ENCODE measurements around the gene ANXA11. TPM values are rescaled to one million over a fixed set of nuclear protein-coding genes. Genes with fewer than 3 reads are reported as not detected.
"Not testable (repeated sequence)": the region's sequence is repeated elsewhere in the genome, so short reads cannot be mapped to it uniquely, and the experiment has no call there.

Gene ANXA11
- total and polyA plus RNA-seq, 2 of the 4 experiments (the other 2 are of a cell fraction) = 39.4 to 109 TPM

GRCh38 chr10:80236457-80236856, 31.1 kb upstream of the ANXA11 start:
- H3K18ac ChIP-seq (ENCODE audit: low read depth, low read length); H3K4ac ChIP-seq (ENCODE audit: low read depth, low read length); H3K9me3 ChIP-seq (ENCODE audit: control insufficient read depth, insufficient read depth, low read length); H2BK120ac ChIP-seq (ENCODE audit: low read depth, low read length); dilution Hi-C loops (cut with HindIII; ENCODE audit: low sequenced_read_pairs, unreplicated experiment); H3K27ac ChIP-seq (ENCODE audit: insufficient read depth, low read length); H4K5ac ChIP-seq (ENCODE audit: low read depth, low read length); H3K23ac ChIP-seq (ENCODE audit: low read depth, low read length); in situ Hi-C loops (cut with MboI; ENCODE audit: low sequenced_read_pairs); H3K4me3 ChIP-seq (ENCODE audit: insufficient read depth, low read depth, low read length); CTCF ChIA-PET; H3K36me3 ChIP-seq (ENCODE audit: control insufficient read depth, insufficient read depth, low read length); H4K20me1 ChIP-seq (ENCODE audit: insufficient read depth, low read length); BruUV-seq (replicated peaks); ATAC-seq (ENCODE audit: low read depth); POLR2A ChIA-PET (ENCODE audit: unreplicated experiment); H4K91ac ChIP-seq (ENCODE audit: insufficient read depth, low read depth, low read length); H3K4me1 ChIP-seq (ENCODE audit: control insufficient read depth, insufficient read depth, low read length); H3K56ac ChIP-seq (ENCODE audit: extremely low read depth, insufficient read depth, low read length); H3K4me2 ChIP-seq (ENCODE audit: low read depth, low read length); H2BK15ac ChIP-seq (ENCODE audit: low read depth, low read length); H2AK5ac ChIP-seq (ENCODE audit: low read depth, low read length); H2AK9ac ChIP-seq (replicated peaks; ENCODE audit: low read depth, low read length, poor library complexity); H2BK5ac ChIP-seq (ENCODE audit: low read depth, low read length, poor library complexity, severe bottlenecking); H2BK20ac ChIP-seq (ENCODE audit: low read depth, low read length); H3K14ac ChIP-seq (replicated peaks; ENCODE audit: low read depth, low read length); H3K9me1 ChIP-seq (ENCODE audit: insufficient read depth, low read length); H2AFZ ChIP-seq (replicated peaks; ENCODE audit: low read length, poor library complexity); DNase-seq; H4K8ac ChIP-seq (ENCODE audit: low read depth in 2 of 2, low read length in 2 of 2); H3K9ac ChIP-seq (ENCODE audit: low read depth, low read length); H3K27me3 ChIP-seq (ENCODE audit: control insufficient read depth, insufficient read depth, low read length); H3K79me1 ChIP-seq (ENCODE audit: low read depth in 1 of 2, low read length in 2 of 2): not testable (repeated sequence)
- intact Hi-C loops (cut with micrococcal nuclease) = loop anchor here (10.0 kb wide), 1 partner anchor 702 kb away; no protein-coding TSS in a partner anchor
- WGBS, 2 experiments (ENCODE audit: extremely low coverage in 2 of 2, insufficient read length in 1 of 2) = no CpG with 5 or more reads among the region's 5 CpGs

- H3K27me3 ChIP-seq (ENCODE audit: control insufficient read depth, insufficient read depth, low read length); H4K91ac ChIP-seq (ENCODE audit: insufficient read depth, low read depth, low read length); H3K79me1 ChIP-seq (ENCODE audit: low read depth in 1 of 2, low read length in 2 of 2); CTCF ChIA-PET; dilution Hi-C loops (cut with HindIII; ENCODE audit: low sequenced_read_pairs, unreplicated experiment); H3K9ac ChIP-seq (ENCODE audit: low read depth, low read length); H3K56ac ChIP-seq (ENCODE audit: extremely low read depth, insufficient read depth, low read length); H3K14ac ChIP-seq (replicated peaks; ENCODE audit: low read depth, low read length); H2BK15ac ChIP-seq (ENCODE audit: low read depth, low read length); H2BK20ac ChIP-seq (ENCODE audit: low read depth, low read length); BruUV-seq (replicated peaks); H3K23ac ChIP-seq (ENCODE audit: low read depth, low read length); H3K9me1 ChIP-seq (ENCODE audit: insufficient read depth, low read length); H2BK120ac ChIP-seq (ENCODE audit: low read depth, low read length); H4K5ac ChIP-seq (ENCODE audit: low read depth, low read length); H3K4ac ChIP-seq (ENCODE audit: low read depth, low read length); H2AK9ac ChIP-seq (replicated peaks; ENCODE audit: low read depth, low read length, poor library complexity); in situ Hi-C loops (cut with MboI; ENCODE audit: low sequenced_read_pairs); H3K36me3 ChIP-seq (ENCODE audit: control insufficient read depth, insufficient read depth, low read length); POLR2A ChIA-PET (ENCODE audit: unreplicated experiment); ATAC-seq (ENCODE audit: low read depth); H2AFZ ChIP-seq (replicated peaks; ENCODE audit: low read length, poor library complexity); H3K9me3 ChIP-seq (ENCODE audit: control insufficient read depth, insufficient read depth, low read length); H2BK5ac ChIP-seq (ENCODE audit: low read depth, low read length, poor library complexity, severe bottlenecking); H3K18ac ChIP-seq (ENCODE audit: low read depth, low read length); H2AK5ac ChIP-seq (ENCODE audit: low read depth, low read length); H4K8ac ChIP-seq (ENCODE audit: low read depth in 2 of 2, low read length in 2 of 2); H3K4me1 ChIP-seq (ENCODE audit: control insufficient read depth, insufficient read depth, low read length); H4K20me1 ChIP-seq (ENCODE audit: insufficient read depth, low read length); DNase-seq; H3K27ac ChIP-seq (ENCODE audit: insufficient read depth, low read length); H3K4me2 ChIP-seq (ENCODE audit: low read depth, low read length); H3K4me3 ChIP-seq (ENCODE audit: insufficient read depth, low read depth, low read length): not testable (repeated sequence)
- intact Hi-C loops (cut with micrococcal nuclease) = loop anchor here (10.0 kb wide), 1 partner anchor 700 kb away; no protein-coding TSS in a partner anchor
- WGBS, 2 experiments (ENCODE audit: extremely low coverage in 2 of 2, insufficient read length in 1 of 2) = no CpG with 5 or more reads among the region's 11 CpGs
Observed at GRCh38 chr10:80234331-80235235, 29.2 kb upstream of the ANXA11 start.
